Fibroblast of skin of scalp (primary cell): Measurements from ENCODE around the gene CDH1. TPM values are rescaled to one million over a fixed set of nuclear protein-coding genes. Genes with fewer than 3 reads are reported as not detected.
A peak's percentile ranks its signal among the peaks of the same experiment; 100 is the strongest.
"Not testable (repeated sequence)": the region's sequence is repeated elsewhere in the genome, so short reads cannot be mapped to it uniquely, and the experiment has no call there.

ENCODE experiments used
- DNase-seq: peaks from one replicate; pipeline ENCODE4 v3.0.0-alpha.2; 2013
- polyA plus RNA-seq, 2 experiments: library from polyadenylated mRNA; unstranded; fragments of 120-200 nt; gene quantifications; one replicate each; pipeline ENCODE4 v1.2.1, GENCODE V29; 2013; ENCODE audit not compliant: insufficient read length in 2 of 2

Gene CDH1
- 1.0 TPM for polyA plus RNA-seq (2013, experiment 1 of 2; ENCODE audit: insufficient read length)
- 1.0 TPM for polyA plus RNA-seq (2013, experiment 2 of 2; ENCODE audit: insufficient read length)

- no peak for DNase-seq
Observed at GRCh38 chr16:68737046-68737729, at the start of gene CDH1. Gene CDH1, plus strand, starts transcription at chr16:68737292. Its CDS starts 124 bp downstream, at chr16:68737416.

- no peak for DNase-seq
Observed at GRCh38 chr16:68689921-68690320, 47.2 kb upstream of the CDH1 start.

- DNase-seq = no peak
Observed at GRCh38 chr16:68695575-68695974, 41.5 kb upstream of the CDH1 start.

GRCh38 chr16:68696514-68696913 is 40.6 kb upstream of the CDH1 start:
- DNase-seq = no peak

- no peak for DNase-seq
Observed at GRCh38 chr16:68698091-68698490, 39.0 kb upstream of the CDH1 start.

GRCh38 chr16:68700120-68700519 is 37.0 kb upstream of the CDH1 start:
- no peak for DNase-seq

- no peak for DNase-seq
Observed at GRCh38 chr16:68700831-68701230, 36.3 kb upstream of the CDH1 start.

GRCh38 chr16:68704232-68704867 is 32.7 kb upstream of the CDH1 start:
- DNase-seq = peak; percentile 74

GRCh38 chr16:68707340-68708152 is 29.5 kb upstream of the CDH1 start:
- DNase-seq = peak; percentile 67

- no peak for DNase-seq
Observed at GRCh38 chr16:68710211-68710610, 26.9 kb upstream of the CDH1 start.

- DNase-seq = no peak
Observed at GRCh38 chr16:68711421-68712139, 25.5 kb upstream of the CDH1 start.

GRCh38 chr16:68713361-68713760 is 23.7 kb upstream of the CDH1 start:
- no peak for DNase-seq

GRCh38 chr16:68715471-68715870 is 21.6 kb upstream of the CDH1 start:
- peak; percentile 42 for DNase-seq

GRCh38 chr16:68716516-68716915 is 20.6 kb upstream of the CDH1 start:
- DNase-seq = not testable (repeated sequence)

GRCh38 chr16:68717684-68718083 is 19.4 kb upstream of the CDH1 start:
- no peak for DNase-seq

- no peak for DNase-seq
Observed at GRCh38 chr16:68718590-68718989, 18.5 kb upstream of the CDH1 start.

- DNase-seq = no peak
Observed at GRCh38 chr16:68719993-68720489, 17.1 kb upstream of the CDH1 start.

GRCh38 chr16:68722119-68723024 is 14.7 kb upstream of the CDH1 start:
- no peak for DNase-seq

GRCh38 chr16:68724797-68725196 is 12.3 kb upstream of the CDH1 start:
- DNase-seq = no peak

- DNase-seq = no peak
Observed at GRCh38 chr16:68728523-68728922, 8.6 kb upstream of the CDH1 start.

GRCh38 chr16:68731637-68732036 is 5.5 kb upstream of the CDH1 start:
- DNase-seq = no peak
